HG03025 (cell line): Measurements from ENCODE around the gene MEFV.
"Not testable (repeated sequence)": the region's sequence is repeated elsewhere in the genome, so short reads cannot be mapped to it uniquely, and the experiment has no call there.

Source experiments
- ATAC-seq: cut with Tn5 transposase; IDR thresholded peaks from one replicate; pipeline ENCODE4 v1.9.1; 2021; ENCODE audit warnings: mild to moderate bottlenecking, moderate library complexity; ENCODE audit not compliant: unreplicated experiment, low FRiP score

MEFV gene

DNA sequence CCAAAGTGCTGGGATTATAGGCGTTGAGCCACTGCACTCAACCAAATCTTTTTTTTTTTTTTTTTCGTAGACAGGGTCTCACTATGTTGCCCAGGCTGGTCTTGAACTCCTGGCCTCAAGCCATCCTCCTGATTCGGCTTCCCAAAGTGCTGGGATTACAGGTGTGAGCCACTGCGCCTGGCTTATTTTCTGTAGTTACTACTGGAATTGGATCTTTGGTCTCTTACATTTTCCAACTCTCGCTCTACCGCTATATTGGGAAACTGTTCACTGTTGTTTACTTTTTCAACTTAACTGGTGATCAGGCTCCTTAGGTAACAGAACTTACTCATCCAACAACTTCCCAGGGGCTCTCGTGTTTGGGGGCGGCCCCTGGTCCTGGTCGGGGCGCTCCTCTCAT lies 35.6 kb downstream of the MEFV start:
- no peak for ATAC-seq

DNA sequence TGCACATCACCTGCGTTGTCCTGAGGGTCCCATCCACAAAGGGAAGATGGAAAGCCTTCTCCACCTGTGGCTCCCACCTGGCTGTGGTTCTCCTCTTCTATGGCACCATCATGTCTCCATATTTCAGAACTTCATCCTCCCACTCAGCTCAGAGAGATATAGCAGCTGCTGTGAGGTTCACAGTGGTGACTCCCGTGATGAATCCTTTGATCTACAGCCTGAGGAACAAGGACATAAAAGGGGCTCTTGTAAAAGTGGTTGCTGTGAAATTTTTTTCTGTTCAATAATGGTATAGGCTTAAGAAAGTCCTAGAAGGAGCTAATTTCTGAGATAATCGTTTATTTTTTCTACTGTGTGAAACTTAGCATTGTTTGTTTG lies 40.2 kb downstream of the MEFV start:
- ATAC-seq, result no peak

DNA sequence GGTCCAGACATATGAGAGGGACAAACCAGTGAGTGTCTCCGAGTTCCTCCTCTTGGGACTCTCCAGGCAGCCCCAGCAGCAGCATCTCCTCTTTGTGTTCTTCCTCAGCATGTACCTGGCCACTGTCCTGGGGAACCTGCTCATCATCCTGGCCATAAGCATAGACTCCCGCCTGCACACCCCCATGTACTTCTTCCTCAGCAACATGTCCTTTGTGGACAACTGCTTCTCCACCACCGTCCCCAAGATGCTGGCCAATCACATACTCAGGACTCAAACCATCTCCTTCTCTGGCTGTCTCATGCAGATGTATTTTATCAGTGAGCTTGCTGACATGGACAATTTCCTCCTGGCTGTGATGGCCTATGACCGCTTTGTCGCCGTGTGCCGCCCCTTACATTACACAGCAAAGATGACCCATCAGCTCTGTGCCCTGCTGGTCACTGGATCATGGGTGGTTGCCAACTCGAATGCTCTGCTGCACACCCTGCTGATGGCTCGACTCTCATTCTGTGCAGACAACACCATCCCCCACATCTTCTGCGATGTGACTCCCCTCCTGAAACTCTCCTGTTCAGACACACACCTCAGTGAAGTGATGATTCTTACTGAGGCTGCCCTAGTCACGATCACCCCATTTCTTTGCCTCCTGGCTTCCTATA lies 40.7 kb downstream of the MEFV start:
- ATAC-seq, result no peak

DNA sequence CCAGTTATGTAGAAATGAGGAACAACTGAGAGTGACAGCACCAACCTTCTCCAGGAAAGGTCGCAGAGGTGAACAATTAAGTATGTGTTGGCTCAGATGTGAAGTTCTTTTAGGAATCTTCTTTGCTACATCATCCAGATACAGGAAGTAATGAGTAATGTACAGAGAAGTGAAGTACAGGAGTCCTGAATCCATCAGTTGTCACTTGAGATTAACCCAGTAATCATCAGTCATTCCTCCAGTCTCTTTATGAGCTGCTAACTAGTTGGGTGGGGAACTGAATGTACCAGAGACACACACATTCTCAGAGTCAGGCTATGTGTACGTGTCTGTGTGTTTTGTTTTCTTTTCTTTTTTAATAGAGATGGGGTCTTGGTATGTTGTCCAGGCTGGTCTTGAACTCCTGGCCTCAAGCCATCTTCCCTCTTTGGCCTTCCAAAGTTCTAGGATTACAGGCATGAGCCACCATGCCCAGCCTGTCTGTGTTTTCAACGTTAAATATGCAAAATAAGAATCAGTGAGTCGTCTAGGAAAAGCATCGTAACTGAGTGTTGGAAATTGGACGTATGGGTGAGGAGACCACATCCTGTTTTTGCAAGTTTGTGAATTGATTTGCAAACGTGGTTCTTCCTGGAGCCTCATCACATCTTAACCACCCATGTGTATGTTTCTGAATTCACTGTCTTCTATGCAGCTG lies 41.4 kb downstream of the MEFV start:
- ATAC-seq, result no peak

DNA sequence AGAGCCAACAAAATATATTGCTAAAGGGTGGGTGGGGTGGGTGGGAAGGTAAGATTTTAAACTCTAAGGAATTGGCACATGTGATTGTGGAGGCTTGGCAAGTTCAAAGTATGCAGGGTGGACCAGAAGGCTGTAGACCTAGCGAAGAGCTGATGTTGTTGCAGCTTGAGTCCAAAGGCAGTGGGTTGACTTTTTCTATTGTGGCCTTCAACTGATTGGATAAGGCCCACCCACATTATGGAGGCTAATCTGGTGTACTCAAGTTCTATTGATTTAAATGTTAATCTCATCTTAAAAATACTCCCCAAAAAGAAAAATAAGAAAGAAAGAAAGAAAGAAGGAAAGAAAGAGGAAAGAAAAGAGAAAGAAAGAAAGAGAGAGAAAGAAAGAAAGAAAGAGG lies 43.9 kb downstream of the MEFV start:
- ATAC-seq, result no peak

DNA sequence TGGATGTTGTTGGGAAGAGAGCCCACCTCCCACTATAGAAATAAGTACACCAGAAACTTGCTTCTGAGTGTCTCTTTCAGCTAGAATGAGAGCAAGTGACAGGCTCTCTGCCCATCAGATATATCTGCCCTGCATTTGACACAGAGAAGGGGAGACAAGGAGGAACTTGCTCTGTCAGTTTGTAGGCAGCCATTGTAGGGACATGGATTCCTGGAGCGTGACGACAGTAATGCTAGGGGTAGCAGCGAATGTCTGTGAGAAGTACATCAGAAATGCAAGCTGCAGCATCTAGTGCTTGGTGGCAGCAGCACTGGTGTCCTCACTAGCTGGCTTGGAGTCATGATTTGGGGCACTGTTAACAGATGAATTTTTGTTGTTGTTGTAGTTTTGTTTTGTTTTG lies 44.4 kb downstream of the MEFV start:
- ATAC-seq, result no peak

DNA sequence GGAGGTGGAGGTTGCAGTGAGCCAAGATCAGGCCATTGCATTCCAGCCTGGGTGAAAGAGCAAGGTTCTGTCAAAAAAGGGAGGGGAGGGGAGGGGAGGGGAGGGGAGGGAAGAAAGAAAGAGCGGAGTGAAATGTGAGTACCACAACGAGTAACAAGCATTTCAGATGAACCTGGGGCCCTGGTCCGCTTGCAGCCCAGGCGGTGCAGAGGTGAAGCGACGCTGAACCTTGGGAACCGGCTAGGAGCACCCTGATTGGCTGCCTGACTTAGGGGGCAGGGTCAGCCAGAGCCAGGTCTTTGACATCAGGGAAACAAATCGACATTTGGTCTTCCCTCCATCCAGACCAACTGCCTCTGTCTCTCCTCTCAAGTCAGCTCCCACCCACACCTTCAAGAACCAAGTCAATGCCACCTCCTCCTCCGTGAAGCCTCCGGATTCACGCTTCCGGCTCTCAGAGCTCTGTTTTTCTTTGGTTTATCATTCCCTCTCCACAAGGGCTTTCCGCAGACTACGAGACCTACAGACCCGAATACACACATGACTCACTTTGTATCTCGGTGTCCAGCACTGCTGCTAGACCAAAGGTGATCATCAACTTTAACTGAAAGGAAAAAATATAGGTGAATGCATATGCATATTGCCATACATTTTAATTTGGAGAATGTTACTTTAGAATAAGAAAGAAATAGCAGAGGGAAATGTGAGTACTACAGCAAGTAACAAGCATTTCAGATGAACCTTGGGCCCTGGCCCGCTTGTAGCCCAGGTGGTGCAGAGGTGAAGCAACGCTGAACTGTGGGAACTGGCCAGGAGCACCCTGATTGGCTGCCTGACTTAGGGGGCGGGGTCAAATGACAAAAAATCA lies 49.1 kb downstream of the MEFV start:
- ATAC-seq, result no peak

DNA sequence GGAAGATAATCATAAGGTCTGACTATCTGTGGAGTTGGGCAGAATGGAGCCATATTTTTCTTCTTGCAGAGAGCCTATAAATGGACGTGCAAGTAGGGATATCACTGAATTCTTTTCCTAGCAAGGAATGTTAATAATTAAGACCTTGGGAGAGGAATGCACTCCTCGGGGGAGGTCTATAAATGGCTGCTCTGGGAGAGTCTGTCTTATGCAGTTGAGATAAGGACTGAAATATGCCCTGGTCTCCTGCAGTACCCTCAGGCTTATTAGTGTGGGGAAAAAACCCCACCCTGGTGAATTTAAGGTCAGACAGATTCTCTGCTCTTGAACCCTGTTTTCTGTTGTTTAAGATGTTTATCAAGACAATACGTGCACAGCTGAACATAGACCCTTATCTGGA lies 50.5 kb downstream of the MEFV start:
- not testable (repeated sequence) for ATAC-seq

DNA sequence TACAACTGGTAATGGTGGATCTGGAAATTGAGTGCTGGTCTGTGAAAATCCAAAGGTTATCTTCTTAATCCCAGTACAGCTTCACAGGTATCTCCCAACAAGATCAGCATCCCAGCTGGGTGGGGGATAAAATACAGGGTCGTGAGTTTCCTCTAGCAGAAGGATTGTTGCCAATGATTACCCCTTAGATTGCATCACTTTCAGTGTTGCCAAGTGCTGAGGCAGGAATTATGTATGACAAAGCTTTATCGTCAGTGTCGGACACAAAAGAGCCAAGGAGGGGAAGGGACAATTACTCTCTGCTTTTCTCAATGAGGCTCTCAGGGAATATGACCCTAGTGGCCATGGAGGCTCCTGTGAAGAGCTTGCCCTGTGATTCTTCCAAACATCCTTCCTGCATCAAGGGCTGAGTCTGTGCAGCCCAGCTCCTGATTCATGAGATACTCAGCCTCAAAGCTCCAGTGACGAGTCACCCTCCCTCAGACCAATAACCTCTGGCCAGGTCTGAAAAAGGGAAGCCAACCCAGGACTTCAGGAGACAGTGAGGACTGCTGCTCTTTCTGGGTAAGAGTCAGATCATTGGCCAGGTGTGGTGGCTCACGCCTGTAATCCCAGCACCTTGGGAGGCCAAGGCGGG lies 53.4 kb downstream of the MEFV start:
- no peak for ATAC-seq

DNA sequence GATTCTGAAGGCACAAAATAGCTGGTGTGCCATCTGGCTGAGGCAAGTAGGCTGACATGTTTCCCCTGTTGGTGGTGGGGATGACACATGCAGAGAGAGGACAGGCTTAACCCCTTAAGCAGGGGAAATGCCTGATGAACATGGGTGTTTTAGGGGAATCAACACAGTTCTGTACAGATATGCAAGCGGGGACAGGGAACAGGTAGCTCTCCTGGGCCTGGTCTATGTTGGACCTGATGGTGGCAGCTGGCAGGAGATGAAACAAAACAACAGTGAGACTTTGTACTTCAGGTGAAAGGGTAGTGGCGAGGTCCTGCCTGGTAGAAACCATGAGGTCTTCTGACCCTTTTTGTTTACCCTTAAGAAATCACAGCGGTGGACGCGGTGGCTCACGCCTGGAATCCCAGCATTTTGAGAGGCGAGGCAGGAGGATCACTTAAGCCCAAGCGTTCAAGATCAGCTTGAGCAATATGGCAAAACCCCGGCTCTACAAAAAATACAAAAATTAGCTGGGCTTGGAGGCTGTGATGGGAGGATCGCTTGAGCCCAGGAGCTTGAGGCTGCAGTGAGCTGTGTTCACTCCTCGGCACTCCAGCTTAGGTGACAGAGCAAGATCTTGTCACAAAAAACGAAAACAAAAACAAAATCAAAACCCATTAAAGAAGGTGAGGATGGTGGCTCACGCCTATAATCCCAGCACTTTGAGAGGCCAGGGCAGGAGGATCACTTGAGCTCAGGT lies 57.9 kb downstream of the MEFV start:
- ATAC-seq, result no peak

DNA sequence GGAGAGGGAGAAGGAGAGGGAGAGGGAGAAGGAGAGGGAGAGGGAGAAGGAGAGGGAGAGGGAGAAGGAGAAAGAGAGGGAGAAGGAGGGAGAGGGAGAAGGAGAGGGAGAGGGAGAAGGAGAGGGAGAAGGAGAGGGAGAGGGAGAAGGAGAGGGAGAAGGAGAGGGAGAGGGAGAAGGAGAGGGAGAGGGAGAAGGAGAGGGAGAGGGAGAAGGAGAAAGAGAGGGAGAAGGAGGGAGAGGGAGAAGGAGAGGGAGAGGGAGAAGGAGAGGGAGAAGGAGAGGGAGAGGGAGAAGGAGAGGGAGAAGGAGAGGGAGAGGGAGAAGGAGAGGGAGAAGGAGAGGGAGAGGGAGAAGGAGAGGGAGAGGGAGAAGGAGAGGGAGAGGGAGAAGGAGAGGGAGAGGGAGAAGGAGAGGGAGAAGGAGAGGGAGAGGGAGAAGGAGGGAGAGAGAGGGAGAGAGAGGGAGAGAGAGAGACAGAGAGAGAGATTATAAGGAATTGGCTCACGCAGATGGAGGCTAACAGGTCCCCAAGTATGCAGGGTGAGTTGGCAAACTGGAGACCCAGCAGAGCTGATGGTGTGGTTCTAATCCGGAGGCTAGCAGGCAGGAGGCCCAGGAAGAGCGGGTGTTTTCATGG lies 58.6 kb downstream of the MEFV start:
- not testable (repeated sequence) for ATAC-seq

DNA sequence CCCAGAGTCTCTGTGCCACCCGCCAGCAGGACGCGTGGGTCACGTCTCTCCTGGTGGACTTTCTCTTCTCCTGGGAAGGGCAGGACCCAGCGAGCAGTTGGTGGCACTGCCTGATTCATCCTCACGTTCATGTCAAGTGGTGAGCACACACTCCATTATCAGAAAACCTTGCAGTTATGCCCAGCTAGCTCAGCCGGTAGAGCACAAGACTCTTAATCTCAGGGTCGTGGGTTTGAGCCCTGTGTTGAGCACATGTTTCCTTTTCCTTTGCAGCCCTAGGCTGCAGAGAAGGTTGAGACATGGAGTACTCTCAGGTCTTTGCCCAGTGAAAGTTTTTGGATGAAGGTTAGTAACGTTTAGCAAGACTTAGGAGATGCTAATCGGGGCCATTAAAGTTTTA lies 60.5 kb downstream of the MEFV start:
- no peak for ATAC-seq

DNA sequence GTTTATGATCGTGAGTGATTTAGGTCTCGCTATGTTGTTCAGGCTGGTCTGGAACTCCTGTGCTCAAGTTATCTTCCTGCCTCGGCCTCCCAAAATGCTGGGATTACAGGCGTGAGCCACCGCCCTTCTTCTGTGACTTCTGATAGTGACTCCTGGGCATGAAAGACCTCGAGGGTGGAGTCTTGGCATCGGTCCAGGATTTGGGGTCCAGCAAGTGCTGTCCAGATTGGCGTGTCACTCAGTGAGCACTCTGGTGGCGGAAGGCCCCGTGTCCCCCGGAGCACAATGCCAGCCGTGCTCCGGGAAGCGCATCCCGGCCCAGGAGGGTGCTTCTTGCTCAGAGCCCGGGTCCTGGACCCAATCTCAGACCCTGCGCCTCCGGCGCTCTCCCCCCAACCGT lies 61.6 kb downstream of the MEFV start:
- ATAC-seq, result no peak

DNA sequence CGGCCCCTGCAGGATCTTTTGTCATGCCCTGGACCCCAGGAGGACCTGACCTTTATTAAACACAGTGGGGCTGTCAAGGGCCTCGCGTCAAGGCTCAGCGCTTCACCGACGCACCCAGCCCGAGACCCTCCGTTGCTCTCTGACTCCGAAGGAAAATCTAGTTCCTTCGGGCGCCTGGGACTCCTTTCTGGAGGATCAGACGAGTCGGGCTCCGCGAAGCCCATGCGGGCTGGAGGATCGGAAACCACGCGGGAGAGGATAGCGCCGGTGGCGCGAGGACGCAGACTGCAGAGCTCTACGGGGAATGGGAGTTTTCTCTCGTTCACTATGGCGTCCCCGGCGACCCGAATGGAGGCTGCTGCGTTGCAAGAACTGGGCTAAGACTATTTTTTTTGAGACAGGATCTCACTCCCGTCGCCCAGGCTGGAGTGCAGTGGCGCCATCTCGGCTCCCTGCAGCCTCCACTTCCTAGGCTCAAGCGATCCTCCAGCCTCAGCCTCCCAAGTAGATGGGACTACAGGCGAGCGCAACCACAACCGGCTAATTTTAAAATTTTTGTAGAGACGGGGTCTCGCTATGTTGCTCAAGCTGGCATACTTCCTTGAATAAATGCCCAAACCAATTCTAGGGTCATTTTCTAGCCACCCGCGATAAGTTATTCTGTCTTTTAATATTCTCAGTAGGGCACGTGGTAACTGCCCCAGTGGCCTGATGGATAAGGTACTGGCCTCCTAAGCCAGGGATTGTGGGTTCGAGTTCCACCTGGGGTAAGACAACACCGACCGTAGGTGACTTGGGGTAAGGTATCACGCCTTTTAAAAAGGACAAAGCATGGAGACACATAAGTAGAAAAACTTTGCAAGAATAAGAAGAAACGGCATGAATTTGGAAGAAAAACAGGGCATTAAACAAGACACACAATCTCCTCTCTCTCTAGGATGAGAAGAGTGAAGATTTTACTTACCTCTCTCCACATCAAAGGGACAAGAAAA lies 62.9 kb downstream of the MEFV start:
- ATAC-seq, result no peak

DNA sequence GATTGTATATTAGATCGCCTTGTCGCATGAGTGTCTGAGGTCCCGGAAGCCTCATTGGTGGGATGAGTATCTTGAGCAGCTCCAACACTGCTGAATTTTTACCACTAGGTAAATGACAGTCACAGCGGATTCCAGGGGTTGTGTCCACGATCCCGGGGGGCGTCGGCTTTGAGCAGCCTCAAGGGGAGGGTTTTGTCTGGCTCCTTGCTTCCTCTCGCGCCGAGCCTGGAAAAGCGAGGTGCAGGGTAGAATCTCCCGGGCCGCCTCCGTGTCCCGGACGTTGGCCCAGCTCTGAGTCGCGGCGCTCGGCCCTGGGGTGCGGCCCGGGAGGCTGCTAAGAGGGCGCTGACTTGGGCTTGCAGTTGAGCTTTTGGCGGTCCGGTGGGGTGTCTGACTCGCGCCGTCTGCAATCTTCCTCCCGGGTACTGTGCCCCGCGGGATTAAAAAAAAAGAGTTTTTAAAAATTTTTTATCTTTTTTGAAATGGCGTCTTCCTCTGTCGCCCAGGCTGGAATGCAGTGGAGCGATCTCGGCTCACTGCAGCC lies 63.9 kb downstream of the MEFV start:
- ATAC-seq, result no peak
